Occipital lobe (tissue), 2 donors: ENCODE results near the gene EFHC1. TPM values are rescaled to one million over a fixed set of nuclear protein-coding genes. Genes with fewer than 3 reads are reported as not detected.

ENCODE experiments used
- DNase-seq: peaks from one replicate; lab custom pipeline; 2025; lab: John Stamatoyannopoulos, UW
- total RNA-seq: library from RNA; depleted of rRNA; stranded (reverse); fragments of >200 nt; gene quantifications from one replicate; pipeline ENCODE4 v1.2.3, GENCODE V29; 2014

The EFHC1 gene
- total RNA-seq, 1 donor from 2014 or later: 37.0 TPM

- no peak for DNase-seq
Observed at GRCh38 chr6:52500238-52501129, 80.3 kb downstream of the EFHC1 start.

GRCh38 chr6:52502306-52503029 lies 82.3 kb downstream of the EFHC1 start:
- DNase-seq: no peak

- DNase-seq: no peak
Observed at GRCh38 chr6:52503323-52503747, 83.2 kb downstream of the EFHC1 start.

GRCh38 chr6:52503851-52504781 lies 84.0 kb downstream of the EFHC1 start:
- DNase-seq: no peak

GRCh38 chr6:52504782-52505136 lies 84.6 kb downstream of the EFHC1 start:
- no peak for DNase-seq

GRCh38 chr6:52505726-52506409 lies 85.7 kb downstream of the EFHC1 start:
- DNase-seq: no peak

GRCh38 chr6:52506476-52506875 lies 86.3 kb downstream of the EFHC1 start:
- DNase-seq: no peak

- DNase-seq: no peak
Observed at GRCh38 chr6:52507557-52508260, 87.6 kb downstream of the EFHC1 start.

- no peak for DNase-seq
Observed at GRCh38 chr6:52508261-52508739, 88.2 kb downstream of the EFHC1 start.

DNA sequence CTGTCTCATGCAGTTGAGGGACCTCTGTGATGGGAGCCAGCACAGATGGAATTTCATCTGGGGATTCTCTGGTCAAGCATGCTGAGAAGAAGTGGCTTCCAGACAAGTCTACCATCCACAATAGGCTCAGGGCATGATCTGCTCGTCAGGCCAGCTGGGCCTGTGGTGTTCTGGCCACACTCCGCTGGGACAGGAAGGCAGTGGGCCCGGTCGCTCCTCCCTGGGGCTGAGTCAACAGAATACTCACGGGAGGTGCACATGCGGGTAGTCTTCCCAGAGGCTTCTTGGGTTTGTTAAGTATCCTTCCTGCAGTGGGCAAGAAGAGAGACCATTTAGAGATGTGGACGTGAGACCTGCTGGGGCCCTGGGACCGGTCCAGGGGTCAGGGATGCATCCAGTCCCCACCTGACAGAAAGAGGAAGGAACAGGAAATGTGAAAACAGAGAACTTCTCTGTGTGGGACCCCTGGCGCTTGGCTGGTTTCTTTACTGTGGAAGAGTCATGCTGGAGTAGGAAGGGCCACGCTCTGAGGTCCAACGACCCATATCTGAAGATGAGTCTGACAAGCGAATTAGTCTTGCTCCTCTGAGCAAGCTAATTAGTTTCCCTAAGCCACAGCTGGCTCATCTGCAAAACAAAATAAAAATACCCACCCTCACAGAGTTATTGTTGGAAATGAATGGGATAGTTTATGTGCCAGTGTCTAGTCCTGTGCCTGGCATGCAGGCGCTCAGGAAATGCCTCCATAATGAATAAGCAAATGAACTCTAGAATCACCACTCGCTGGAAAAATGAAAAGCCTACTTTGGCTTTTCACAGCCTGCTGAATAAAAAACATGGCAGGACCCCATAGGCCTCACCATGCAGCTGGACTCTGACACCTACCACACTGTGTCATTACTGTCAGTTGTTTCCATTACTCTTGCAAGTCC lies 89.4 kb downstream of the EFHC1 start:
- DNase-seq: no peak

DNA sequence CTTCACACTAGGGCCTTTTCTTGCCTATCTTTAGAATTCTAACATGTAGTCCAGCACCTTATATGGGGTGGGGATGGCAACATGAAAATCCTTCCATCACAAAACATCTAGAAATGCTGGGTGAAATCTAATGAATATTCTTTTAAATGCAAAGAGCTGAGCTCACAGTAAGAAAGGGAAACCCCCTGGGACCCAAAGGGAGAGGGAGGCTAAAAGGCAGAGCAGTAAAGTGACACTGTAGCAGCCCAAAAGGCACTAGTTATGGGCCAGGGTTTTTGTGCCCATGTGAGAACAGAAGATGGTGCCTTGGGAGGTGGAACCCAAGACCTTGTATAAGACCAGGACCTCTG lies 90.0 kb downstream of the EFHC1 start:
- no peak for DNase-seq

DNA sequence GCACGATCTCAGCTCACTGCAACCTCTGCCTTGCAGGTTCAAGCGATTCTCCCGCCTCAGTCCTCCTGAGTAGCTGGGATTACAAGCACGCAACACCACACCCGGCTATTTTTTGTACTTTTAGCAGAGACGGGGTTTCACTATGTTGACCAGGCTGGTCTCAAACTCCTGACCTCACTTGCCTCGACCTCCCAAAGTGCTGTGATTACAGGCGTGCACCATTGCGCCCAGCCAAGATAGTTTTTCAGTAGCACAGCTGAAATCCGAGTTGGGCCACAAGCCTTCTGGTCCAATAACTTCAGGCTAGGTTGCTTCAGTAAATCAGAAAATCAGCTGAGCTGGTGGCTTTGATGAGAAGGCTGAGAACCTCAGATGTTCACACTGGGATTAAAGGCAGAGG lies 91.0 kb downstream of the EFHC1 start:
- DNase-seq: no peak

- DNase-seq: no peak
Observed at GRCh38 chr6:52511572-52512151, 91.5 kb downstream of the EFHC1 start.

GRCh38 chr6:52512199-52512598 lies 92.1 kb downstream of the EFHC1 start:
- DNase-seq: no peak

GRCh38 chr6:52513464-52513863 lies 93.3 kb downstream of the EFHC1 start:
- no peak for DNase-seq

GRCh38 chr6:52513896-52514295 lies 93.8 kb downstream of the EFHC1 start:
- DNase-seq: no peak

DNA sequence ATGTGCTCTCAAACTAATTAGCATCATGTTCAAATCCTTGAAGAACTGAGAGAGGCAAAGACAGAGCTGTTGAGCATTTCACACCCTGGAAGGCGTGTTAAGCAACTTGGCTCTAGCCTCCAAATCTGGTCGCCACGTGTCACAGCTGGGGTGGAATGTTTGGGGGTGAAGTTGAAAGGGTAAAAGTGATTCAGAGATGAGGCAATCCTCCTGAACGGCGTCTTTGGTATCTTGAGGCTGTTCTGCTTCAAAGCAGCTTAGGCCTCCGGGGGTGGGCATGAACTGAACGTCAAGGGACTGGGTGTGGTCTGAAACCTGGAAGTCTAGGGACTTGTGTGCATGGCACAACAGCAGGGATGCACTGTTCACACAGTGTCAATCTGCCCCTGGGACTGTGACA lies 94.4 kb downstream of the EFHC1 start:
- DNase-seq: no peak

DNA sequence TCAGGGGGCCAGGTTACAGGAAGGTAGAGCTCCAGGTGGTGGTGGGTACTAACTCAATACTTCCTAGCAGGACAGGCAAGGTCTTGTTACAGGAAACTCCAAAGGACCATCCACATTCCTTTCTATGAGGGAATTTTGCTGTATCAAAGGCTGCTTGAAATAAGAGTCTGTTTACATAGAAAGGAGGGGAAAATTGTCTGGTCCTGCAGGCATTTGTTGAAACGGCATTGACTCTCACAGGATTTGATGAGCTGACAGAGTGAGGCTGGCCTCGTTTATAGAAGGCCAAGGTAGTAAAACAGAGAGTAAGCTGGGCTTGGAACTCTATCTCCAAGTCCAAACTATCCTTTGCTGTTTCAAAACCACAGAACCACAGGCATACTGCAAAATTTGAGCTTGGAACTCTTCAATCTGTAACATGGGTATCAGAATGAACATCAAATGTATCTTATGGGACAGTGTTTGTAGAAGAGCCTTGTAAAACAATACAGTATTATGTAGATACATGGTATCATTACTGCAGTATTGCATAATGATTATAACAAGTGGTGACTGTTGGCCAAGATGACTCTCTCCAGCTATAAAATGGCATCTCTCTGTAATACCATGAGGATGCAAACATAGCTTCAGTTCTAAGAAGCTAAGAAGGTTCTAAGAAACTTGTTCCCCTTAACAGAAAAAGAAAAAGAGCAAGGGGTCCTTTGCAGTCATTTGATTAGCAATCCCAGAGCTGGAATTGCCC lies 95.2 kb downstream of the EFHC1 start:
- DNase-seq: no peak
